ENCODE measurements around the gene ETS1. TPM values are rescaled to one million over a fixed set of nuclear protein-coding genes. Genes with fewer than 3 reads are reported as not detected.

The ETS1 gene
- total and polyA plus RNA-seq, 11 donors = 18.4 to 101 (median 45.3) TPM

DNA sequence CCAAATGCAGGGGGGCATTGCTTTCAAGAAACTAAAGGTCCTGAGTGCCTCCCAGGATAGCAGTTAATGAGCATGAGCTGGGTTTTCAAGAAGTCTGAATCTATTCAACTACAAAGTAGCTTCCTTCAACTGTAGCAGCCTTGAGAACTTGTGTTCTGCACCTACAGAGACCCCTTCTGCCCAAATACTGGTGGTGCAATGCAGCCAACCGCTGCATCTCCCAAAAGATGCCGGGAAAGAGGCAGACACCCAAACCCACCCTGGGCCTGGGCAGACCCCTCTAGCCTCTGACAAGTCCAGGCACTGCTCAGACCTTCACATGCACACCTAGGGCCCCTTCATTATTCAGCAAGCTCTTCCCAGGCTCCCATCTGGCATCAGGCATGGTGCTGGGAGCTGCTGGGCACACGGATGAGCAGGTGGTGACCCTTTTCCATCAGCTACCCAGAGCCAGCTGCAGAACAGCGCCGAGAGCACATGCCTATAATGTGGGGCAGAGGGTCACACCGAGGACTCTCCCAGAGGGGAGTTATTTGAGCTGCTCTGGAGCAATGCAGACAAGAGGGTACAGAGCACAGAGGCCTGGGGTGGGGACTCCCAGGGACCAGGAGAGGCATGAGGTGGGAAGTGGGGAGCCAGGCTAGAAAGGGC lies 44.9 kb upstream of the ETS1 start:
- peaks cover 0 to 32% (median 10%) of the 10 kb centered on the region in 12 donors for H3K4me1 ChIP-seq
- H3K9me3 ChIP-seq = no peaks in the 10 kb centered on the region
- 40 to 50% (median 45%) methylated on average over 6 of the region's 6 CpGs for WGBS, 4 donors
- H3K27me3 ChIP-seq = no peaks in the 10 kb centered on the region
- no peak overlapping the region for H3K4me3 ChIP-seq
- no peaks in the 10 kb centered on the region for H3K36me3 ChIP-seq
- DNase-seq (peak in 1 of 5 donors; percentile 39), ATAC-seq (peak; percentile 30 to 76 (median 52))
- no peak overlapping the region for H3K27ac ChIP-seq
- TF ChIP-seq, protein P1, sequence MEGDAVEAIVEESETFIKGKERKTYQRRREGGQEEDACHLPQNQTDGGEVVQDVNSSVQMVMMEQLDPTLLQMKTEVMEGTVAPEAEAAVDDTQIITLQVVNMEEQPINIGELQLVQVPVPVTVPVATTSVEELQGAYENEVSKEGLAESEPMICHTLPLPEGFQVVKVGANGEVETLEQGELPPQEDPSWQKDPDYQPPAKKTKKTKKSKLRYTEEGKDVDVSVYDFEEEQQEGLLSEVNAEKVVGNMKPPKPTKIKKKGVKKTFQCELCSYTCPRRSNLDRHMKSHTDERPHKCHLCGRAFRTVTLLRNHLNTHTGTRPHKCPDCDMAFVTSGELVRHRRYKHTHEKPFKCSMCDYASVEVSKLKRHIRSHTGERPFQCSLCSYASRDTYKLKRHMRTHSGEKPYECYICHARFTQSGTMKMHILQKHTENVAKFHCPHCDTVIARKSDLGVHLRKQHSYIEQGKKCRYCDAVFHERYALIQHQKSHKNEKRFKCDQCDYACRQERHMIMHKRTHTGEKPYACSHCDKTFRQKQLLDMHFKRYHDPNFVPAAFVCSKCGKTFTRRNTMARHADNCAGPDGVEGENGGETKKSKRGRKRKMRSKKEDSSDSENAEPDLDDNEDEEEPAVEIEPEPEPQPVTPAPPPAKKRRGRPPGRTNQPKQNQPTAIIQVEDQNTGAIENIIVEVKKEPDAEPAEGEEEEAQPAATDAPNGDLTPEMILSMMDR (IDR thresholded peaks at IDR 0.05) = peak; percentile 47 to 82 (median 72)
- TF ChIP-seq POLR2A (IDR thresholded peaks at IDR 0.05) = no peak
- intact Hi-C loops (cut with DNase I) = loop anchor here (1.0 to 10.0 kb wide), 14 partner anchors 55 to 597 kb away; no protein-coding TSS in a partner anchor

DNA sequence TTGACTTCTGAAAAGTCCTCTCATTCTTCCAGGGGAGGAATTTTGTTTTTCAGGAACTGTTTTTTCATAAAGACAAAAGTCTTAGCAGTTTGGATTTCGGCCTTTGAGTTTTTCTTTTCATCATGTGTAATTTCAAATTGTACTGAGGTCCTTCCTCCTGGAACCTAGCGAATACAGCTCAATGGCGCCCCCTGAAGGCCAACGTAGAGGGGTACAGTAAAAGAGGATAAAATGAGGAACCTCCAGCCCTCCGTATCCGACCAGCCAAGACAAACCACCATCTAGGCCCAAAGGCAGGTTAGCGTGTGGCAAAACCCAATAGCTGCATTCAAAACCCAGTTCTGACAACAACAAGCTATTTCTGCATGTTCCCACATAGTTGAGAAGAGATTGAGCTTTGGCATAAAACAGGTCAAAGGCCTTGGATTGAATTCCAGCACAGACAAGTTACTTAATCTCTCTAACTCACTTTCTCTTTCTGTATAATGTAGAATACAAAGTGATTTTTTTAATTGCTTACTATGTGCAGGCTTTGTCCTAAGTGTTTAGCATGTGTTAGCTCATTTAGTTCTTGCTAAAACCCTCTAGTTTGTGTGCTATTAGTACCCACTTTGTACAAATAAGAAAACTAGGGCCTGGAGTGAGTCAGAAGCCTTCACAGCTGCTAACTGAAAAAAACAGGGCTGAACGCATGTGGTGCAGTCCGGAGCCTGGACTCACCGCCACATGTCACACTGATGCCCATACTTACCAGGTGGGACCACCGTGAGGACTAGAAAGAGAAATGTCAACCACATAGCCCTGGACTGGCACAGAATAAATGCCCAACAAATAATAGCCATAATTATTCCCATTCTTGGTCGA lies 43.2 kb upstream of the ETS1 start:
- Histone ChIP-seq H3K36me3 (no peaks in the 10 kb centered on the region), H3K4me3 (no peak overlapping the region), H3K27me3 (no peaks in the 10 kb centered on the region), H3K4me1 (peaks cover 0 to 48% (median 10%) of the 10 kb centered on the region in 12 donors), H3K9me3 (no peaks in the 10 kb centered on the region), H3K27ac (peak overlapping the region in 3 of 12 donors; percentile 12 to 80 (median 38))
- intact Hi-C loops (cut with DNase I) = loop anchor here (1.0 to 10.0 kb wide), 18 partner anchors 57 to 596 kb away; no protein-coding TSS in a partner anchor
- DNase-seq (peak; percentile 86 to 94 (median 88)), ATAC-seq (peak; percentile 74 to 93 (median 88))
- TF ChIP-seq, protein P1 (IDR thresholded peaks at IDR 0.05) = peak; percentile 82 to 94 (median 90)
- TF ChIP-seq POLR2A (IDR thresholded peaks at IDR 0.05) = no peak
- WGBS, 4 donors = 36 to 41% (median 39%) methylated on average over 12 of the region's 12 CpGs

GRCh38 chr11:128629516-128630106 lies 42.3 kb upstream of the ETS1 start:
- Histone ChIP-seq H3K27ac (peak overlapping the region in 2 of 12 donors; percentile 12 to 80), H3K36me3 (no peaks in the 10 kb centered on the region), H3K4me3 (no peak overlapping the region), H3K4me1 (peaks cover 0 to 58% (median 10%) of the 10 kb centered on the region in 12 donors), H3K27me3 (no peaks in the 10 kb centered on the region), H3K9me3 (no peaks in the 10 kb centered on the region)
- no peak for ATAC-seq
- no peak for TF ChIP-seq POLR2A (IDR thresholded peaks at IDR 0.05)
- TF ChIP-seq, protein P1 (IDR thresholded peaks at IDR 0.05) = no peak
- DNase-seq = no peak
- WGBS, 4 donors = 53 to 68% (median 64%) methylated on average over 6 of the region's 6 CpGs
- intact Hi-C loops (cut with DNase I) = loop anchor here (1.0 to 10.0 kb wide), 23 partner anchors 58 to 595 kb away; no protein-coding TSS in a partner anchor

All from heart left ventricle (tissue), 16 donors.